ENCODE results near the gene LDLRAD4.

LDLRAD4 gene

DNA sequence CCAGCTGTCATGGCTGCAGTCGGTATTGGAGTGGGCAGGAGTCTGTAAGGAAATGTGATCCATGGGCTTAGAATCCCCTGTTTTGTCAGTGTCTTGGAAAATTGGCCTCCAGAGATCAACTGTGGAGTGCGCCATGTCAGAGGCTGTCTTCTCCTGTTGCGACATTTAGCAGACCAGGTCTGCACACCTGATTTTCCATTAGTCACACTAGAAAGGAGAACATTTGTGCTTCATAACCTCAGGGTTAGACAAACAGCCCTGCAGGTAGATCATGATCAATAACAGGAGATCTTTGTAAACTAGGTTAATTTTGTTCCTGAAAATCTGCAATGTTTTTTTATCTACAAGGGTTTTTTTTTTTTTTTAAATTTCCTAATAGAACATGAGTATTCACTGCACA lies 28.0 kb downstream of the LDLRAD4 start:
- Mint-ChIP-seq H3K9me3 (peaks cover 12% of the 10 kb centered on the region), H3K4me3 (no peak overlapping the region), H3K27me3 (ENCODE audit: low read depth) (peaks cover 3% of the 10 kb centered on the region), H3K27ac (no peak overlapping the region), H3K36me3 (ENCODE audit: low read depth) (no peaks in the 10 kb centered on the region), H3K4me1 (peaks cover 11% of the 10 kb centered on the region)
- TF ChIP-seq, protein P1, sequence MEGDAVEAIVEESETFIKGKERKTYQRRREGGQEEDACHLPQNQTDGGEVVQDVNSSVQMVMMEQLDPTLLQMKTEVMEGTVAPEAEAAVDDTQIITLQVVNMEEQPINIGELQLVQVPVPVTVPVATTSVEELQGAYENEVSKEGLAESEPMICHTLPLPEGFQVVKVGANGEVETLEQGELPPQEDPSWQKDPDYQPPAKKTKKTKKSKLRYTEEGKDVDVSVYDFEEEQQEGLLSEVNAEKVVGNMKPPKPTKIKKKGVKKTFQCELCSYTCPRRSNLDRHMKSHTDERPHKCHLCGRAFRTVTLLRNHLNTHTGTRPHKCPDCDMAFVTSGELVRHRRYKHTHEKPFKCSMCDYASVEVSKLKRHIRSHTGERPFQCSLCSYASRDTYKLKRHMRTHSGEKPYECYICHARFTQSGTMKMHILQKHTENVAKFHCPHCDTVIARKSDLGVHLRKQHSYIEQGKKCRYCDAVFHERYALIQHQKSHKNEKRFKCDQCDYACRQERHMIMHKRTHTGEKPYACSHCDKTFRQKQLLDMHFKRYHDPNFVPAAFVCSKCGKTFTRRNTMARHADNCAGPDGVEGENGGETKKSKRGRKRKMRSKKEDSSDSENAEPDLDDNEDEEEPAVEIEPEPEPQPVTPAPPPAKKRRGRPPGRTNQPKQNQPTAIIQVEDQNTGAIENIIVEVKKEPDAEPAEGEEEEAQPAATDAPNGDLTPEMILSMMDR (IDR thresholded peaks at IDR 0.05; ENCODE audit: unreplicated experiment in 3 of 3) = no peak

DNA sequence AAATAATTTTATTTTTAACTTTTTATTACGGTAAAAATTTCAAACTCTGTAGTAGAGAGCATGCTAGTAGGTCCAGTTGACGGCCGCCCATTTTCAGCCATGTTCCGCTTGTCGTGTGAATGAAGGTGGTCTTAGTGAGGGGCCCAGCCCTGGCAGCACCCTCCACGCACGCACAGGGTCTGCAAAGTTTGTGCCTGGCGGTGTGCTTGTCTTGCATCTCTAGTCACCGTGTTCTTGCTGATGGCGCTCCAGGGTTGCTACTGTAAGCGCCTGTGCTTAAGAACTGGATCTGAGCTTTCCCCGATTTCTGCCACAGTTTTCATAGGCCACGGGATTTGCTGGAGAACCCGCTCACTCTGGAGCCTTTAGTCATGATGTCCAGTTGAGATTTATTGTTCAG lies 28.9 kb downstream of the LDLRAD4 start:
- no peak overlapping the region for H3K4me3 Mint-ChIP-seq
- H3K9me3 Mint-ChIP-seq = peaks cover 9% of the 10 kb centered on the region
- TF ChIP-seq, protein P1 (IDR thresholded peaks at IDR 0.05; ENCODE audit: unreplicated experiment in 3 of 3) = no peak
- H3K36me3 Mint-ChIP-seq (ENCODE audit: low read depth) = no peaks in the 10 kb centered on the region
- peaks cover 12% of the 10 kb centered on the region for H3K4me1 Mint-ChIP-seq
- no peak overlapping the region for H3K27ac Mint-ChIP-seq
- H3K27me3 Mint-ChIP-seq (ENCODE audit: low read depth) = peaks cover 3% of the 10 kb centered on the region

DNA sequence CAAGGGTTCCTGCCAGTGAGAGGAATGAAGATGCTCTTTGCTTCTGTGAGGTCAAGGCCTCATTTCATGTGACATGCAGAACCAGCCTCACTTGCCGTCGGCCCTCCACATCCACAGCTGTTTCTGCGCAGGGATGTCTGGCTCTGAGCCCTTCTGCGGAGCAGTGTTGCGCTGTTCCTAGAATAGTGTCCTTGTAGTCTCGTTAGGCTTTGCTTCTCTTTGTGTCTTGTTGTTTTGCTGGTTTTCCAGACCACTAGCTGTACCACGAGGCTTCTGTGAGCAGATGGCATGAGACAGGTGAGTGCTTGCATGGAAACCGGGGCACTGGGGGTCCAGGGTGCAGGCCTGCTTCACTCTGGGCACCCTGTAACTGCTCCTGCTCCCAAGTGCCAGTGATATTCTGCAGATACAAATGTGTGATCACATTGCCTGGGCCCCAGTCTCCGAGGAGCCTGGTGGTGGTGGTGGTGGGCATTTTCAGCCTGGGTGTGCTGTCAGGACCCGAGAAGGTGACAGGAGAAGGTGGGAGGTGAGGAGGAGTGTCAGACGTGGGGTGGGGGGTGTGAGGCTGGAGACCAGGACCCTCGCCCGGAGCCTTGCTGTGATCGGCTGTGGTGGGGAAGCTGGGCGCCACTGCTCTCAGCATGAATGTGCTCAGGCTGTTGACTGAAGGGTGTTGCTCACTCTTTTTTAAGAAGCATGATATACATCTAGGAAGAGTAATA lies 34.3 kb downstream of the LDLRAD4 start:
- Mint-ChIP-seq H3K27me3 (ENCODE audit: low read depth) (no peaks in the 10 kb centered on the region), H3K4me3 (no peak overlapping the region), H3K4me1 (peaks cover 36% of the 10 kb centered on the region), H3K27ac (no peak overlapping the region), H3K9me3 (peaks cover 6% of the 10 kb centered on the region), H3K36me3 (ENCODE audit: low read depth) (no peaks in the 10 kb centered on the region)
- TF ChIP-seq, protein P1 (IDR thresholded peaks at IDR 0.05; ENCODE audit: unreplicated experiment in 3 of 3) = no peak

DNA sequence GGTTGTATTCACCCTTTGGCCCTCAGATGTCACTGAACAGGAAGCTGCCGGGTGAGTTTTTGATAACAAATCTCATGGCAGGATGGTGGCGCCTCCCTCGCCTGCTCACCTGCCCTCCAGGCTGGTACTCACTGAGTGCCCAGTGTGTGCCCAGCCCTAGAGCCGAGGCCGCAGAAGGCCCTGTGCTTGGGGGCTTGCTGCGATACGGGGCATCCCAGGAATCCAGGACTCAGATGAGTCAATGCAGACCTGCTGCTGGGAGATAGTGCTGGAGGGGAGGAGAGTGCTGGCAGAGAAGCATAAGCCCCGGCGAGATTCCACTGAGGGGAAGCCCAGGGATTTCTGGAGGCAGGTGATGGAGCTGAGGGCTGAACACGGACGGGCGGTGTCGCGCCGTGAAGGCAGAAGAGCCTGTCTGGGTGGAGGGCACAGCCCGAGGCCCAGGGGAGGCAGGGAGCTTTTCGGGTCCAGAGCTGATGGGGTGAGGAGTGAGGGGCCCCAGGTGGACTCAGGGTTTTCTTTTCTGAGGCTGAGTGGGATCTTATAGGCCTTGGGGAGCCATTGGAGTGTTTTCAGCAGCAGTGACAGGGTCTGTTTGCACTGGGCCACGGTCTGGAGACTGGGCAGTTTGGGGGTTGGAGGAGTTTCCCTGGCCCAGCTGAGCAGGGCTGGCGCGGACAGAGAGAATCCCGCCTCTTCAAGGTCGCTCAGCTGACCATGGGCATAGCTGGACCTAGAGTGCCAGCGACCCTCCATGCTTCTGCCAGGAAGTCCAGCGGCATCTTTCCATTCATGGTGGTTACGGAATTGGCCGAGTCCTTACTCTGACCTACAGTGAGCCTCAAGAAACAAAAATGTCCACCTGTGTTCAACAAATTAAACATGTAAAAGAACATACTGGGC lies 35.5 kb downstream of the LDLRAD4 start:
- Mint-ChIP-seq H3K4me3 (no peak overlapping the region), H3K4me1 (peaks cover 36% of the 10 kb centered on the region), H3K27me3 (ENCODE audit: low read depth) (no peaks in the 10 kb centered on the region), H3K36me3 (ENCODE audit: low read depth) (no peaks in the 10 kb centered on the region), H3K27ac (no peak overlapping the region), H3K9me3 (peaks cover 6% of the 10 kb centered on the region)
- TF ChIP-seq, protein P1 (IDR thresholded peaks at IDR 0.05; ENCODE audit: unreplicated experiment in 3 of 3) = no peak

DNA sequence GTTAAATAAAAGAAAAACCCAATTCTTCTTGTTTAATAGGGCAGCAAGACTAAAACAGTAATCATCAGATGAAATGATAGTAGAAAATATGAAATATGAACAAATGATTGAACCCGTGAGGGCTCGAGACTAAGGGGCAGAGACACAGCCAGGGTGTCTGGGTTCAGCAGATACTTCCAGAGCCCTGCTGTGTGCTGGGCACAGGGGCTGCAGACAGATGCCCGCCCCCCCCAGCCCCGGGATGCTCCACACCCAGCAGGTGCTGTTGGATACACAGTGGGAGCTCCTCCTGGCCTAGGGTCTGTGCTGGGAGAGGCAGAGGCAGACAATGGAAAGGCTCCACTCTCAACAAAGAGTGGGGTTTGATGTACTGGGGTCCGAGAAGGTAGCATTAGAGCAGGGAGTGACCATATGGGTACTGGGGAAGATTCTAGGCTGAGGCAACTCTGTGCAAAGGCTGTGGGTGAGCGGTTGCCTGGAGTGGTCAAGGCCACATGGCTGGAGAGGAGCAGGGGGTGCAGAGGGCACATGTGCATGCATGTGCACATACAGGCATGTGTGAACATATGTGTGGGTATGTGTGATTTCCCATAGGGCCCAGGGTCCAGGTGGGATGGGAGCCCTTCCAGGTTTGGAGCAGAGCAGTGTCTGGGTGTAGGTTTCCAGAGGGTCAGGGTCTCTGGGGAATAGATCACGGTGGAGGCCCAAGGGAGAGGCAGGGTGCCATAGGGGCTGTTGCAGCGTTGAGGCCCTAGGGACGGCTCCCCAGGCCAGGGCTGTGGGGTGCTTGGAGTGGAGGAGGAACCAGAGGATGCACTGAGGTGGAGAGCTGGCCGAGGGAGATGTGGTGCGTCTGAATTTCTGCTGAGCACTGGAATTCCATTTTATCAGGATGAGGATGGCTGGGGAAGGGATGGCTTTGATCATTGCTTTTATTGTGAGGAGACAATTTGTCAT lies 36.7 kb downstream of the LDLRAD4 start:
- H3K9me3 Mint-ChIP-seq = peaks cover under 1% of the 10 kb centered on the region
- H3K27me3 Mint-ChIP-seq (ENCODE audit: low read depth) = no peaks in the 10 kb centered on the region
- H3K4me3 Mint-ChIP-seq = no peak overlapping the region
- peak overlapping the region in 1 of 3 experiments; percentile 5 for H3K27ac Mint-ChIP-seq
- no peaks in the 10 kb centered on the region for H3K36me3 Mint-ChIP-seq (ENCODE audit: low read depth)
- peaks cover 47% of the 10 kb centered on the region for H3K4me1 Mint-ChIP-seq
- TF ChIP-seq, protein P1 (IDR thresholded peaks at IDR 0.05; ENCODE audit: unreplicated experiment in 3 of 3) = no peak

Data from nephron (organoid).